ENCODE results near the gene MAG. TPM values are rescaled to one million over a fixed set of nuclear protein-coding genes. Genes with fewer than 3 reads are reported as not detected.

The MAG gene
- total RNA-seq, 1 donor from 2014 or later, result not detected

DNA sequence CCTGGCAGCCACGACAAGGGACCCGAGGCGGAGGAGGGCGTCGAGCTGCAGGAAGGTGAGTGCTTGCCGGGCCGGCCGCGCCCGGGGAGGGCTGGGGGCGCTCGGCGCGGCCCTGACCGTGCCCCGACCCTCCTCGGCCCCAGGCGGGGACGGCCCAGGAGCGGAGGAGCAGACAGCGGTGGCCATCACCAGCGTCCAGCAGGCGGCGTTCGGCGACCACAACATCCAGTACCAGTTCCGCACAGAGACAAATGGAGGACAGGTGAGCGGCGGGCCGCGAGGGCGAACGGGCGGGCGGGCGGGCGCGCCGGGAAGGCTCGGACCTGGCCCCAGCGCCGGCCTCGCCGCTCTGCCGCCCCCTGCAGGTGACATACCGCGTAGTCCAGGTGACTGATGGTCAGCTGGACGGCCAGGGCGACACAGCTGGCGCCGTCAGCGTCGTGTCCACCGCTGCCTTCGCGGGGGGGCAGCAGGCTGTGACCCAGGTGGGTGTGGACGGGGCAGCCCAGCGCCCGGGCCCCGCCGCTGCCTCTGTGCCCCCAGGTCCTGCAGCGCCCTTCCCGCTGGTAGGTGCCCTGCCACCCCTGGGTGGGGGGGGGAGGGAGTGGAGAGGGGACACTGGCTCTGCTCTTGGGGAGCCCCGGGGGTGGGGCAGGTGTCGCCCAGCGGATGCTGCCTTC lies 22.4 kb upstream of the MAG start:
- peak; percentile 96 for TF ChIP-seq CTCF (IDR thresholded peaks at IDR 0.05)
- Mint-ChIP-seq H3K27me3 (ENCODE audit: low read depth) (no peaks in the 10 kb centered on the region), H3K9me3 (ENCODE audit: low read depth) (no peaks in the 10 kb centered on the region), H3K4me1 (ENCODE audit: low read depth) (peaks cover 8% of the 10 kb centered on the region), H3K27ac (ENCODE audit: unreplicated experiment) (peak overlapping the region; percentile 32), H3K36me3 (ENCODE audit: low read depth) (peaks cover 20% of the 10 kb centered on the region), H3K4me3 (ENCODE audit: unreplicated experiment) (peak overlapping the region; percentile 58)
- DNase-seq (ENCODE audit: low spot score), result no peak

GRCh38 chr19:35270381-35270811 lies 21.6 kb upstream of the MAG start:
- TF ChIP-seq CTCF (IDR thresholded peaks at IDR 0.05), result no peak
- no peak overlapping the region for H3K4me3 Mint-ChIP-seq (ENCODE audit: unreplicated experiment)
- no peak for DNase-seq (ENCODE audit: low spot score)
- H3K36me3 Mint-ChIP-seq (ENCODE audit: low read depth), result peaks cover 23% of the 10 kb centered on the region
- no peaks in the 10 kb centered on the region for H3K9me3 Mint-ChIP-seq (ENCODE audit: low read depth)
- peaks cover 7% of the 10 kb centered on the region for H3K4me1 Mint-ChIP-seq (ENCODE audit: low read depth)
- H3K27me3 Mint-ChIP-seq (ENCODE audit: low read depth), result no peaks in the 10 kb centered on the region
- no peak overlapping the region for H3K27ac Mint-ChIP-seq (ENCODE audit: unreplicated experiment)

- TF ChIP-seq CTCF (IDR thresholded peaks at IDR 0.05), result no peak
- Mint-ChIP-seq H3K9me3 (ENCODE audit: low read depth) (no peaks in the 10 kb centered on the region), H3K36me3 (ENCODE audit: low read depth) (peaks cover 27% of the 10 kb centered on the region), H3K27me3 (ENCODE audit: low read depth) (no peaks in the 10 kb centered on the region), H3K4me3 (ENCODE audit: unreplicated experiment) (no peak overlapping the region), H3K27ac (ENCODE audit: unreplicated experiment) (no peak overlapping the region), H3K4me1 (ENCODE audit: low read depth) (peaks cover 3% of the 10 kb centered on the region)
- no peak for DNase-seq (ENCODE audit: low spot score)
These were observed 20.4 kb upstream of the MAG start for GRCh38 chr19:35271546-35271945.

DNA sequence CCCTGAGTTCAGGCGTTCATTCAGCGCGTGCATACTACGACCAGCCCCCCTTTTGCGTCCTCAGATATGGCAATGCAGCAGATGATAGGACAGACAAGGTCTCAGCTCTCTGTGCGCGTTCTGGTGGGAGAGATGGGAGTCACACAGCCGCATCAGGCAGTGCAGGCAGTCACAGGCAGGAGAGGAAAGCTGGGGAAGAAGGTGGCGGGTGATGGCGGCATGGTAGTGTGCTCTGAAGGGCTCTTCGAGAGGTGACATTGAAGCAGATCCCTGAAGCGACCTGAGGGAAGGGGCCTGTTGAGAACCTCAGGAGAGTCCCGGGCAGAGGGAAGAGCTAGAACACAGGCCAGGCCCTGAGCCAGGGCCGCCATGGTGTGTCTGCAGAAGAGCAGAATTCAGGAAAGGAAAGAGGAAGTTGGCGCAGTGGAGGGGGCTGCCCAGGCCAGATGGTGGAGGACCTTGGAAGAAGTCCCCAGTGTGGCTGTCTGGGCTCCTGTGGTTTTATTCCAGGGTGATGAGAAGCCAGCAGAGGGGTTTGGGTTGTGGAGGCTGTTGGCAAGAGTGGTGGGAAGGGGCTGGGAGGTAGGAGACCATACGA lies 19.7 kb upstream of the MAG start:
- Mint-ChIP-seq H3K36me3 (ENCODE audit: low read depth) (peaks cover 31% of the 10 kb centered on the region), H3K9me3 (ENCODE audit: low read depth) (no peaks in the 10 kb centered on the region), H3K27me3 (ENCODE audit: low read depth) (no peaks in the 10 kb centered on the region), H3K4me1 (ENCODE audit: low read depth) (peaks cover 3% of the 10 kb centered on the region), H3K4me3 (ENCODE audit: unreplicated experiment) (no peak overlapping the region), H3K27ac (ENCODE audit: unreplicated experiment) (no peak overlapping the region)
- no peak for DNase-seq (ENCODE audit: low spot score)
- TF ChIP-seq CTCF (IDR thresholded peaks at IDR 0.05), result no peak

- H3K27ac Mint-ChIP-seq (ENCODE audit: unreplicated experiment), result no peak overlapping the region
- no peaks in the 10 kb centered on the region for H3K9me3 Mint-ChIP-seq (ENCODE audit: low read depth)
- DNase-seq (ENCODE audit: low spot score), result no peak
- H3K4me3 Mint-ChIP-seq (ENCODE audit: unreplicated experiment), result no peak overlapping the region
- peaks cover 34% of the 10 kb centered on the region for H3K36me3 Mint-ChIP-seq (ENCODE audit: low read depth)
- H3K4me1 Mint-ChIP-seq (ENCODE audit: low read depth), result peaks cover 3% of the 10 kb centered on the region
- TF ChIP-seq CTCF (IDR thresholded peaks at IDR 0.05), result no peak
- H3K27me3 Mint-ChIP-seq (ENCODE audit: low read depth), result no peaks in the 10 kb centered on the region
These were observed 18.9 kb upstream of the MAG start for GRCh38 chr19:35272954-35273649.
